WTC11 (cell line): ENCODE measurements around the gene TNFAIP2.

Experiments
- FOXJ3 ChIP-seq: sonication (generic); formaldehyde crosslinking; IDR thresholded peaks from 2 replicates; pipeline ENCODE4 v1.9.0; 2021; ENCODE audit warnings: missing genetic modification reagents, mild to moderate bottlenecking, borderline replicate concordance
- TF ChIP-seq, protein P1 (sequence below): sonication (generic); formaldehyde crosslinking; IDR thresholded peaks from 2 replicates; pipeline ENCODE4 v1.8.1; 2023; ENCODE audit warnings: mild to moderate bottlenecking, moderate library complexity, missing genetic modification reagents
- TF ChIP-seq, protein P2 (sequence below): sonication (generic); formaldehyde crosslinking; IDR thresholded peaks from 2 replicates; pipeline ENCODE4 v1.8.0; 2022; ENCODE audit warnings: mild to moderate bottlenecking, missing genetic modification reagents
- TF ChIP-seq, protein P3 (sequence below): fragments of 200-600 bp; IDR thresholded peaks from 2 replicates; pipeline ENCODE4 v1.8.0; 2022; ENCODE audit warnings: antibody characterized with exemption

DNA sequence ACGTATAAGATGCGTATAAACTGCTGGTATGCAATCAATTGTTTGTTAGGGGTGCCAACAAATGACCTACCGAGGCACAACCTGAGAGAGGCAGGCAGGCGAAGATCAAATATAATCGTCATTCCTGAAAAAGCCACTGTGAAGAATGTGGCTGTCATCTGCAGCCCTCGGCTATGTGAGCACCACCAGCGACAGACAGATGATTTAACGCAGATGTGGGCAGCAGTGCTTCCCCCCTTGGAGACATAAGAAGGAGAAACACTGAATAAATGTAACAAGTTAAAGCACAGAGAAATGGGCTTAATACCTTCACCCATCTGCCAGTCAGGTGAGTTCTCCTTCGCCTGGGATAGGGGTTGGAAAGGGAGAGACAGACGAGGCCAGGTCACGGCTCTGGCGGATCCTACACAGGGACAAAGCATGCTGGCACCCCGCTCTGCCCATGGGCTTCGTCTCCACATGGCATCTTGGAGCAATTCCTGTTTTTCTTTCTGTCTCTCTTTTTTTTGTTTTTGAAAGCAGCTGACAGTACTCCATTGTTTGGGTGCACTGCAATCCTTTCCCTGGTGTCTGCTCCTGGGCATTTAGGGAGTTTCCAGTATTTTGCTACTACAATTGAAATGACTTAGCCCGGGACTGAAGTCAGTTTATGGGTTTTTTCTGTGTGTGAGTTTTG is 28.1 kb downstream of the TNFAIP2 start:
- no peak for TF ChIP-seq FOXJ3 (CRISPR knock-in tag)
- TF ChIP-seq, protein P1, sequence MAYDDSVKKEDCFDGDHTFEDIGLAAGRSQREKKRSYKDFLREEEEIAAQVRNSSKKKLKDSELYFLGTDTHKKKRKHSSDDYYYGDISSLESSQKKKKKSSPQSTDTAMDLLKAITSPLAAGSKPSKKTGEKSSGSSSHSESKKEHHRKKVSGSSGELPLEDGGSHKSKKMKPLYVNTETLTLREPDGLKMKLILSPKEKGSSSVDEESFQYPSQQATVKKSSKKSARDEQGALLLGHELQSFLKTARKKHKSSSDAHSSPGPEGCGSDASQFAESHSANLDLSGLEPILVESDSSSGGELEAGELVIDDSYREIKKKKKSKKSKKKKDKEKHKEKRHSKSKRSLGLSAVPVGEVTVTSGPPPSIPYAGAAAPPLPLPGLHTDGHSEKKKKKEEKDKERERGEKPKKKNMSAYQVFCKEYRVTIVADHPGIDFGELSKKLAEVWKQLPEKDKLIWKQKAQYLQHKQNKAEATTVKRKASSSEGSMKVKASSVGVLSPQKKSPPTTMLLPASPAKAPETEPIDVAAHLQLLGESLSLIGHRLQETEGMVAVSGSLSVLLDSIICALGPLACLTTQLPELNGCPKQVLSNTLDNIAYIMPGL: no peak
- TF ChIP-seq, protein P2, sequence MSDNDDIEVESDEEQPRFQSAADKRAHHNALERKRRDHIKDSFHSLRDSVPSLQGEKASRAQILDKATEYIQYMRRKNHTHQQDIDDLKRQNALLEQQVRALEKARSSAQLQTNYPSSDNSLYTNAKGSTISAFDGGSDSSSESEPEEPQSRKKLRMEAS (CRISPR knock-in tag): no peak
- TF ChIP-seq, protein P3, sequence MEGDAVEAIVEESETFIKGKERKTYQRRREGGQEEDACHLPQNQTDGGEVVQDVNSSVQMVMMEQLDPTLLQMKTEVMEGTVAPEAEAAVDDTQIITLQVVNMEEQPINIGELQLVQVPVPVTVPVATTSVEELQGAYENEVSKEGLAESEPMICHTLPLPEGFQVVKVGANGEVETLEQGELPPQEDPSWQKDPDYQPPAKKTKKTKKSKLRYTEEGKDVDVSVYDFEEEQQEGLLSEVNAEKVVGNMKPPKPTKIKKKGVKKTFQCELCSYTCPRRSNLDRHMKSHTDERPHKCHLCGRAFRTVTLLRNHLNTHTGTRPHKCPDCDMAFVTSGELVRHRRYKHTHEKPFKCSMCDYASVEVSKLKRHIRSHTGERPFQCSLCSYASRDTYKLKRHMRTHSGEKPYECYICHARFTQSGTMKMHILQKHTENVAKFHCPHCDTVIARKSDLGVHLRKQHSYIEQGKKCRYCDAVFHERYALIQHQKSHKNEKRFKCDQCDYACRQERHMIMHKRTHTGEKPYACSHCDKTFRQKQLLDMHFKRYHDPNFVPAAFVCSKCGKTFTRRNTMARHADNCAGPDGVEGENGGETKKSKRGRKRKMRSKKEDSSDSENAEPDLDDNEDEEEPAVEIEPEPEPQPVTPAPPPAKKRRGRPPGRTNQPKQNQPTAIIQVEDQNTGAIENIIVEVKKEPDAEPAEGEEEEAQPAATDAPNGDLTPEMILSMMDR: no peak
